HG03432 (cell line): ENCODE data around the gene ZFHX2.
A peak's percentile ranks its signal among the peaks of the same experiment; 100 is the strongest.
"Not testable (repeated sequence)": the region's sequence is repeated elsewhere in the genome, so short reads cannot be mapped to it uniquely, and the experiment has no call there.

Experiments
- ATAC-seq: cut with Tn5 transposase; IDR thresholded peaks from one replicate; pipeline ENCODE4 v1.9.1; 2021; ENCODE audit warnings: mild to moderate bottlenecking, moderate library complexity; ENCODE audit not compliant: unreplicated experiment

ZFHX2 gene

GRCh38 chr14:23551266-23552028 lies at the start of gene ZFHX2:
Gene ZFHX2, minus strand, starts transcription at chr14:23551765. Its CDS starts 16,440 bp downstream, at chr14:23535325.
- peak; percentile 62 for ATAC-seq

DNA sequence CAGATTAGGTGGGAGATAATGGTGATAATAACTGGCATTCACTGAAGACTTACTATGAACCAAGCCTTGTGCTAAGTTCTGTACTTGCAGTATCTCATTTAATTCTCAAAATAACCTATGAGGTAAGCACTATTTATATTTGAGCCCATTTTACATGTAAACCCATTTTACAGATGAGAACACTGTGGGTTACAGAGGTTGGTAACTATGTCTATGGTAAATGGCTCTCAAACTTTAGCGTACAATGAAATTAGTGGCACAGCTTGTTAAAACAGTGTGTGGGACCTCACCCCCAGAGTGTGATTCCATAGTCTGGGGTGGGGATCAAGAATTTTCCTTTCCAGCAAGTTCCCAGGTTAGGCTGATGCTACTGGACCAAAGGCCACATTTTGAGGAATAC lies 49.2 kb upstream of the ZFHX2 start:
- no peak for ATAC-seq

GRCh38 chr14:23600322-23600707 lies 48.8 kb upstream of the ZFHX2 start:
- no peak for ATAC-seq

- not testable (repeated sequence) for ATAC-seq
Observed at GRCh38 chr14:23594191-23594590, 42.6 kb upstream of the ZFHX2 start.

DNA sequence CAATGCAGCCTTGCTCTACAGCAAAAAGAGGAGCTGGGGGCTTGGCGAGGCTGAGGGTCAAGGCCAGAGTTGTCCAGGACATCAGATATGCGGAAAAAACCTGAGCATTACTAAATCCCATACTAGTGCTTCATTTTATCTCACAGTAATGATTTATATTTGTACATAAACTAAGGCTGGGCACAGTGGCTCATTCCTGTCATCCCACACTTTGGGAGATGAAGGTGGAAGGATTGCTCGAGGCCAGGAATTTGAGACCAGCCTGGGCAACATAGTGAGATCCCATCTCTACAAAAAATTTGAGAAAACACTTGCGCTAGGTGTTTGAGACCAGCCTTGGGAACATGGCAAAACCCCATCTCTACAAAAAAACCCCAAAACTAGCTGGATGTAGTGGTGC lies 38.6 kb upstream of the ZFHX2 start:
- ATAC-seq: no peak

GRCh38 chr14:23589606-23590005 lies 38.0 kb upstream of the ZFHX2 start:
- no peak for ATAC-seq

DNA sequence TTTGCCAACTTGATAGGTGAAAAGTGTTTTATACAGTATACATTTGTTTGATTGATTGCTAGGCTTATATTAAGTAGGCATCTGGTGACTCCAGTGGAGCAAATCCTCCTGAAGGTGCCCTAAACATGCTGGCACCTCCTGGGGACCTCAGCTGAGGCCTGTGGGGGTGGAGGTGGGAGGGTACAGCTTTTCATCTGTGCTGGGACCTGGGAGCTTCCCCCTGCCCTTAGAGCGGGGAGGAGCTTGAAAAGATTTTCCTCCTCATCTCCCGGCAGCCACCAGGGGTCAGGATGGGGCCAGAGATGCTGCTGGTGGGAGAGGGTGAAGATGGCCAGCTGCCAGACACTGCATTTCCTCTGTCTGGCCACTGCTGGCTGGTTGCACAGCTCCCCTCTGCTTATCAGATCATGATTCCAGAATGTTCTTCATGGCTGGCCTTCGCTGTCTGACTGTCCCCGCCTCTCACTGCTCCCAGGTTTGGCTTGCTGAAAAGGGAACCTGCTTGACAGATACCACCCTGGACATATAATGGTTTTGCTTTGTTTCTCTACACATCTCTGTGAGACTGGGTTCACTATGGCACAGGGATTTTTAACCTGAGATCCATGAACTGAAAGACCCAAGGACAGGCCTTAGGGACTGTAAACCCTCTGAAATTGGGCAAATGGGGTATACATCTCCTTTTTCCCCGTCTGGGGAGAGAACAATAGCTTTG lies 37.5 kb upstream of the ZFHX2 start:
- peak; percentile 98 for ATAC-seq

DNA sequence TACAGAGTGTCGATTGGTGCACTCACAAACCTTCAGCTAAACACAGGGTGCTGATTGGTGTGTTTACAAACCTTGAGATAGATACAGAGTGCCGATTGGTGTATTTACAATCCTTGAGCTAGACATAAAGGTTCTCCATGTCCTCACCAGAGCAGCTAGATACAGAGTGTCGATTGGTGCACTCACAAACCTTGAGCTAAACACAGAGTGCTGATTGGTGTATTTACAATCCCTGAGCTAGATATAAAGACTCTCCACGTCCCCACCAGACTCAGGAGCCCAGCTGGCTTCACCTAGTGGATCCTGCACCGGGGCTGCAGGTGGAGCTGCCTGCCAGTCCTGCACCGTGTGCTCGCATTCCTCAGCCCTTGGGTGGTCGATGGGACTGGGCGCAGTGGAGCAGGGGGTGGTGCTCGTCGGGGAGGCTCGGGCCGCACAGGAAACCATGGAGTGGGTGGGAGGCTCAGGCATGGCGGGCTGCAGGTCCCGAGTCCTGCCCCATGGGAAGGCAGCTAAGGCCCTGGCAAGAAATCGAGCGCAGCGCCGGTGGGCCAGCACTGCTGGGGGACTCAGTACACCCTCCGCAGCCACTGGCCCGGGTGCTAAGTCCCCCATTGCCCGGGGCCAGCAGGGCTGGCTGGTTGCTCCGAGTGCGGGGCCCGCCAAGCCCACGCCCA lies 33.1 kb upstream of the ZFHX2 start:
- ATAC-seq: not testable (repeated sequence)

DNA sequence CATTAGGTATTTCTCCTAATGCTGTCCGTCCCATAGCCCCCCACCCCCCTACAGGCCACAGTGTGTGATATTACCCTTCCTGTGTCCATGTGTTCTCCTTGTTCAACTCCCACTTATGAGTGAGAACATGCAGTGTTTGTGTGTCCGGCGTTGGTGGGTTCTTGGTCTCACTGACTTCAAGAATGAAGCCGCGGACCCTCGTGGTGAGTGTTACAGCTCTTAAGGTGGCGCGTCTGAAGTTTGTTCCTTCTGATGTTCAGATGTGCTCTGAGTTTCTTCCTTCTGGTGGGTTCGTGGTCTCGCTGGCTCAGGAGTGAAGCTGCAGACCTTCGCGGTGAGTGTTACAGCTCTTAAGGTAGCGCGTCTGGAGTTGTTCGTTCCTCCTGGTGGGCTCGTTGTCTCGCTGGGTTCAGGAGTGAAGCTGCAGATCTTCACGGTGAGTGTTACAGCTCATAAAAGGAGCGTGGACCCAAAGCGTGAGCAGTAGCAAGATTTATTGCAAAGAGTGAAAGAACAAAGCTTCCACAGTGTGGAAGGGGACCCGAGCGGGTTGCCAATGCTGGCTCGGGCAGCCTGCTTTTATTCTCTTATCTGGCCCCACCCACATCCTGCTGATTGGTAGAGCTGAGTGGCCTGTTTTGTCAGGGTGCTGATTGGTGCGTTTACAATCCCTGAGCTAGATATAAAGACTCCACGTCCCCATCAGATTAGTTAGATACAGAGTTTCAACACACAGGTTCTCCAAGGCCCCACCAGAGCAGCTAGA lies 32.4 kb upstream of the ZFHX2 start:
- not testable (repeated sequence) for ATAC-seq

GRCh38 chr14:23582906-23583760 lies 31.6 kb upstream of the ZFHX2 start:
- no peak for ATAC-seq

- ATAC-seq: no peak
Observed at GRCh38 chr14:23580948-23581281, 29.4 kb upstream of the ZFHX2 start.

GRCh38 chr14:23580152-23580926 lies 28.8 kb upstream of the ZFHX2 start:
- no peak for ATAC-seq

DNA sequence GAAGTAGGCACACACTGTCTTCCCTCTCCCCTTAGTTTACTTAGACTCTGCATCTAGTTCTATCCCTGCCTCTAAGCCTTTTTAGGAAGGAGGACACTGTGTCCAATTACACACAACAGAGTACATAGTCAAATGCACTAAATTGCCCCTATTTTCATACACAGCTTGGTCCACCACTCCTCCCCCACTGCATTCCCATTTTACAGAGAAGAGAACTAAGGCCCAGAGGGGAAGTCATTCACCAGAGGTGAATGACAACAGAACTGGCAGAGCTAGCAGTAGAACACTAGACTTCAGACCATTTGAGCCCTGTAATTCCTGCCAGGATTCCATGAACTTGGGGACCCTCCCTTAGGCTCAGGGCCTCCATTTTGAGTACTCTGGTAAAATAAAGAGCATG lies 28.2 kb upstream of the ZFHX2 start:
- ATAC-seq: no peak

- ATAC-seq: no peak
Observed at GRCh38 chr14:23579311-23579630, 27.7 kb upstream of the ZFHX2 start.

DNA sequence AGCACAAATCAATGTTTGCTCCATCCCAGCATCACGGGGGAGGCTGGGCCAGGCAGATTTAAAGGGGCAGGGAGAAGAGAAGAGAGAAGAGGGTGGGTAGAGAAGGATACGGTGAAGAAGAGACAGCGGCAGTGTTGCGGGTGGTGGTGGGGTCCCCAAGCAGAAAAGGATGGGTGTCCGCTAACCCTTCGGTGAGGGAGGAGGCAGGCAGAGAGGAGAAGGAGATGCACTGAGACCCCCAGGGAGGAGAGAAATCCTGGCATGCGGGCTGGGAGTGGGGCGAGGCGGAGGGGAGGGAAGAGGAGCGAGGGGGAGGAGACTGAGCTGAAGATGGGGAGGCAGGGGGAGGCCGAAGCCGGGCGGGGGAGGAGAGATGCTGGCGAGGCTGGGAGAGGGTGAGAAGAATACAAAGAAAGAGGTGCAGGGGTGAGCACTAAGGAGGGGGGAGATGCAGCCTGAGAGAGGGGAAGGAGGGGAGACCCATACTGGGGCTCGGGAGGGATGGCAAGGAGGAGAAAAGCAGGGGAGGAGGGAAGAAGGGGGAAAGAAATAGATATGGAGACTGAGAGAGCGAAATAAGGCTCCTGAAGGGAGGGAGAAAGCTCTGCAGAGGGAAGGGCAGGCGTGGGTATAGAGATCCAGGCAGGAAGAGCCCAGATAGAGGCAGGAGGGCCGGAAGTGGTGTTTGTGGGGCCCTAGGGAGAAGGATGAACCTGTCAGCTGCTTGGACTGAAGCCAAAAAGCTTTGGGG lies 27.2 kb upstream of the ZFHX2 start, which contains the start of gene JPH4:
JPH4 (minus strand) TSS at position 231 of the 751 bp plus-strand sequence. CDS start 1,337 bp downstream, outside the sequence.
- ATAC-seq: no peak

DNA sequence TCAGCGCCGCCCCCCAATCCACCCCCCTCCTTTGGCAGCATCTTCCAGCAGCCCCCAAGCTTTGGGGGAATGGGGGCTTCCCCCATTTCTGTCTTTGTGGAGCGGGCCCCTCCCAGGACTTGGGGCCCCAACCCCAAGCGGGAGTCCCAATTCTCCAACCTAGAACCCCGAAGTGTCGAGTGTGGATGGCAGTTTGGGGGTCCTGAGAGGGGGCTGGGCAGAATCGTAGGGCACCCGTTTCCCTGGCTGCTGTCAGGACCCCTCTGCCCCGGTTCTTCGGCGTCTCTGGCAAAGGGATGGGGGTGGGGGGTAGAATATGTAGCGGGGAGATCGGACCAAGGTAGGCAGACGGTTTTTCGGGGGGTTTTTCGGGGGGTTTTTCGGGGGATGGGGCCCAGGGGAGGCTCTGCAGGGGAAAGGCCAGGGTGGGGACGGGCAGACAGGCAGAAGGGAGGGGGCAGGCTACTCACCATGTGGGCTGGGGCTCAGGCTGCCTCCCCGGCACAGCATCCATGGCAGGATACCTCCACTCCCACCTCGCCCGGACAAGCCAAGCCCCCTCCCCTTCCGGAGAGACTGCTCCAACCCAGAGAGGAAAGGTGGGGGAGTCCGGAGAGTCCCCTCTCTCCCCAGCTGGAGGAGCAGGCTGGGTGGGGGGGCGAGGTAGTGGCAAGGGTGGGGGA lies 26.3 kb upstream of the ZFHX2 start:
- no peak for ATAC-seq

DNA sequence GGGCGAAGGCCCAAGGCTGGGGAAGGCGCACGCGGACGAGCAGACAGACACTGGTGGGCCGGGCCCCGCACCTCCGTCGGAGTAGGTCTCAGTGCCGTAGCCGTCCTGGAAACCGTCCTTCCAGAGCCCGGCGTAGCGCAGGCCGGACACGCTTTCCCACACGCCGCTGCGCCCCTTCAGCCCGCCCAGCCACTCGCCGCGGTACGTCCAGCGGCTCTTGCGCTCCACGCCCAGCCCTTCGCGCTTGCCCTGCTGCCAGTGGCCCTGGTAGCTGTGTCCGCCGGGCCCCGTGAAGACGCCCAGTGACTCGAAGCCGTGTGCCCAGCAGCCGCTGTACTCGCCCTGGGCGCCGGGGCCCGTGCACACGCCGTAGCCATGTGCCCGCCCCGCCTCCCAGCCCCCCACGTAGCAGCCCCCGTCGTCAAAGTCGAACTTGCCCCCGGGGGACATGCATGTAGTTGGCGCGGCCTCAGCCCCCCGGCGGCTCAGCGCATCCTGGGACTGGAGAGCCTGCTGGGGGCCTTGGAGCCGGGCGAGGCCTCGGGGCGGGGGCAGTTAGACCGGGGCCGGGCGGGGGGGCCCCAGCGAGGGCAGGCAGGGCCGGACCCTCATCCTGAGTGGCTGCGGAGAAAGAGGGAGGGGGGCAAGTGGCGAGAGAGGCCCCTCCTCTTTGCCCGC lies 25.6 kb upstream of the ZFHX2 start:
- ATAC-seq: no peak
